GM13976 (cell line): ENCODE measurements around the gene TRPM2.

ENCODE experiments used
- DNase-seq: peaks from one replicate; pipeline ENCODE4 v3.0.0; 2012; ENCODE audit warnings: low spot score
- CTCF ChIP-seq: IDR thresholded peaks from 2 replicates; pipeline ENCODE4 v1.5.1; 2012; ENCODE audit warnings: borderline replicate concordance, mild to moderate bottlenecking; ENCODE audit not compliant: insufficient read depth; ENCODE audit errors: extremely low read depth, missing control alignments, control extremely low read depth
- in situ Hi-C: fragments of 300-500 bp; cut with MboI; formaldehyde crosslinking; loops from one replicate; pipeline ENCODE4 v1.12.0; 2022; ENCODE audit warnings: low sequenced_read_pairs, mixed read lengths, inconsistent platforms; ENCODE audit not compliant: unreplicated experiment

The TRPM2 gene

DNA sequence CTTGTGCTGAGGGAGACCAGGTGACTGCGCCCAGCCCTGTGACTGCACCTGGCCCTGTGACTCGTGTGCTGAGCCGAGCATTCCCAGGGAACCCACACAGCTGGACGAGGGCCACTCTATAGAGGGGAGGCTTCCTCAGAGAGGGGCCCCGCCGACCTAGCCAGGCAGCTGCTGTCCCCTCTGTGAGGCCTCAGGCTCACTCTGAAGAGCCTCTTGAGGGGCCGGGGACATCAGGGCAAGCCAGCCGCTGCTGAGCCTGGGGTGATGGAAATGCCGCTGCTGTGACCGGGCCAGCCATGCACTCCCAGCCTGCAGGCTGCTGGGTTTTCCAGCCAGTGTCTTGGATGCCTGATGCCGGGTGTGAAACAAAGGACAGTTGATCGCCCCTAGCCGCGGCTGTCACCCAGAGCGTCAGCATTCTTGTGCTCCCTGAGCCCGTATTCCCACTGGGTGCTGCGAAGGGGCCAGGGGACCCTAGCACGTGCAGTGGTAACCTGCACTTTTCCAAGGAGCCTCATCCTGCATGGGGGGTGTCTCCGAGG, 36.1 kb upstream of the TRPM2 start:
- no peak for DNase-seq
- in situ Hi-C loops = no loop called here
- TF ChIP-seq CTCF = no peak

GRCh38 chr21:44317871-44318270, 35.5 kb upstream of the TRPM2 start:
- DNase-seq = no peak
- in situ Hi-C loops = no loop called here
- TF ChIP-seq CTCF = no peak

DNA sequence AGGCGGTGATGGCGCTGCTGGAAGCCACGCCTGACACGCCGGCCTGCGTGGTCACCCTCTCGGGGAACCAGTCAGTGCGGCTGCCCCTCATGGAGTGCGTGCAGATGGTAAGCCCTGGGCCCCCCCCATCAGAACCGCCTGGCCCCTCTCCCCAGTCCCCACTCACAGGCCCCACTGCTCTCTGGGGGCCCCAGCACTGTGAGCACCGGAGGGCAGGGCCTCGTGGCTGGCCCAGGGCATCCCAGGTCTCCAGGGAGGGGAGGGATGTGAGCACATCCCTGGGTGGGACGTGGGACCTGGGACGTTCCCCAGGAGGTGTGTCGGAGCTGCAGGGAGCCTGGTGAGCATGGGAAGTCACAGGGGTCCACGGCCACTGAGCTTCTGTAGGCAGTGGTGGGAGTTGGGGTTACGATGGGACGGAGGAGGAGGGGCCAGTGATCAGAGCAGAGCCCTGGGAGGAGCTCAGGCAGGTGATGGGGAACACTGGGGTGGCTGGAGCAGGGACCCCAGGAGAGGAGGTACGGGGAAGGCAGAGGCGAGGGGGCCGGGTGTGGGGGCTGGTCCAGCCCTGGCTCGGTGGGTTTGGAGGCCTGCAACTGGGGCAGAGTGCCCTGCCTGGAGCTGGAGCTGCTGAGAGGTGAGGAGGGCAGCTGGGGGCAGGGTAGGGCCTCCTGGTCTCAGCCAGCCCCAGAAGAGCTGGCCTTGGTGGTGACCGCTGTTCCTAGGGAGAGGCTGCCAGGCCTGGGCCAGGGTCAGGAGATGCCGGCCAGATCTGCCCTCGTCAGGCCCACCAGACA, 34.7 kb upstream of the TRPM2 start:
- in situ Hi-C loops = no loop called here
- no peak for DNase-seq
- no peak for TF ChIP-seq CTCF

GRCh38 chr21:44319407-44320065, 33.9 kb upstream of the TRPM2 start:
- DNase-seq = no peak
- in situ Hi-C loops = no loop called here
- no peak for TF ChIP-seq CTCF

DNA sequence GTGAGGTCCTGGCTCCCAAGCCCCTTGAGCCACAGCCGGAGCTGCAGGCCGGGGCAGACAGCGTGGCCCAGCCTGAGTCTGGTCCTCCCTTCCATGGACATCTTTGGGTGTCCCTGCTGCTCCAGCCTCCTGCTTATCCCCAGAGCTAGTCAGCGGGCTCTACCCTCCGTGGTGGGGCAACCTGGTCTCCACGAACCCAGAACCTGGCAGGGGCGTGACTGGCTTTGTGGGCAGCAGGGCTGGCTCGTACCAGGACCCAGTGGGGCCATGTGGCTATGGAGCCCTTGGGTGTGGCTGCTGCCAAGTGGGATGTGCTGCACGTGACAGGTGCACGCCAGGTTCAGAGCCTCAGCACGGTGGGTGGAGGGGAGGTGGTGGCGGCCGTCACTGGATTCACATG, 32.6 kb upstream of the TRPM2 start:
- in situ Hi-C loops = no loop called here
- TF ChIP-seq CTCF = no peak

GRCh38 chr21:44321846-44322450, 31.5 kb upstream of the TRPM2 start:
- in situ Hi-C loops = no loop called here
- no peak for TF ChIP-seq CTCF
- DNase-seq = no peak

More for the DNA sequence above, 32.6 kb upstream of the TRPM2 start:
- no peak for DNase-seq
